ENCODE results near the gene AUTS2. TPM values are rescaled to one million over a fixed set of nuclear protein-coding genes. Genes with fewer than 3 reads are reported as not detected.
A peak's percentile ranks its signal among the peaks of the same experiment; 100 is the strongest.

The AUTS2 gene
- polyA plus RNA-seq, 3 donors, result 0.08 to 0.35 TPM; not detected in 1

DNA sequence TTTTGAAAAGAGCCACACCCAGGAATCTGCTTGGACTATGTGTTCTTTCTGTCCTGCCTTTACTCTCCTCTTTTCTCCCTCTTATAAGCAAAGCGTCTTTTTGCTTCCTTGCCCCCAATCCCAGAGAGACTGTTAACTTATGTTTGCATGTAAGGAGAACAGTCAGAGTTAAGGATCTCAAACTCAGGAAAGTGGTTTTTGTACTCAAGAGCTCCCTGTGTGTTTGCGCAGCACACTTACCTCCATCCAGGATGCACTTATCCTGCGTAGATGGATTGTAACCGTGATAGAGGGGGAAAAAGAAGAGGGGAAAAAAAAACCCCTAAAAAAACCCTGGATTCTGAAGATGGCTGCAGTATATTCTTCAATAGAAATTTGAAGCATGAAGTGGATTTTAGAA lies 228.9 kb downstream of the AUTS2 start:
- Mint-ChIP-seq H3K9me3 (peaks cover 0 to 4% (median 0%) of the 10 kb centered on the region in 7 donors), H3K36me3 (no peaks in the 10 kb centered on the region), H3K27me3 (ENCODE audit: low read depth in 3 of 3) (no peaks in the 10 kb centered on the region), H3K27ac (no peak overlapping the region), H3K4me1 (peaks cover 35% of the 10 kb centered on the region), H3K4me3 (no peak overlapping the region)
- Histone ChIP-seq H3K36me3 (replicated peaks in 1 of 2; ENCODE audit: control insufficient read depth in 1 of 2, insufficient read depth in 2 of 2, low read length in 2 of 2) (no peaks in the 10 kb centered on the region), H3K27ac (ENCODE audit: low read depth in 1 of 2, low read length in 2 of 2) (no peak overlapping the region), H3K9ac (ENCODE audit: insufficient read depth, low read length, poor library complexity, severe bottlenecking) (no peak overlapping the region), H3K4me1 (ENCODE audit: control insufficient read depth in 1 of 2, insufficient read depth in 2 of 2, low read length in 2 of 2) (peaks cover 9 to 27% of the 10 kb centered on the region in 2 donors), H3K27me3 (ENCODE audit: control insufficient read depth in 2 of 2, insufficient read depth in 2 of 2, low read length in 2 of 2) (no peaks in the 10 kb centered on the region), H4K20me1 (ENCODE audit: insufficient read depth, low read length) (no peaks in the 10 kb centered on the region), H3K9me3 (replicated peaks in 1 of 2; ENCODE audit: control insufficient read depth in 1 of 2, insufficient read depth in 1 of 2, low read length in 2 of 2) (no peaks in the 10 kb centered on the region), H3K4me3 (replicated peaks in 1 of 3; ENCODE audit: low read depth in 2 of 3, low read length in 3 of 3) (no peak overlapping the region), H2AFZ (ENCODE audit: insufficient read depth, low read depth, low read length, poor library complexity, severe bottlenecking) (no peak overlapping the region), H3K4me2 (replicated peaks; ENCODE audit: extremely low read depth, low read length, poor library complexity, severe bottlenecking) (no peak overlapping the region), H3K79me2 (ENCODE audit: insufficient read depth, low read length) (no peaks in the 10 kb centered on the region)
- TF ChIP-seq, protein P1, sequence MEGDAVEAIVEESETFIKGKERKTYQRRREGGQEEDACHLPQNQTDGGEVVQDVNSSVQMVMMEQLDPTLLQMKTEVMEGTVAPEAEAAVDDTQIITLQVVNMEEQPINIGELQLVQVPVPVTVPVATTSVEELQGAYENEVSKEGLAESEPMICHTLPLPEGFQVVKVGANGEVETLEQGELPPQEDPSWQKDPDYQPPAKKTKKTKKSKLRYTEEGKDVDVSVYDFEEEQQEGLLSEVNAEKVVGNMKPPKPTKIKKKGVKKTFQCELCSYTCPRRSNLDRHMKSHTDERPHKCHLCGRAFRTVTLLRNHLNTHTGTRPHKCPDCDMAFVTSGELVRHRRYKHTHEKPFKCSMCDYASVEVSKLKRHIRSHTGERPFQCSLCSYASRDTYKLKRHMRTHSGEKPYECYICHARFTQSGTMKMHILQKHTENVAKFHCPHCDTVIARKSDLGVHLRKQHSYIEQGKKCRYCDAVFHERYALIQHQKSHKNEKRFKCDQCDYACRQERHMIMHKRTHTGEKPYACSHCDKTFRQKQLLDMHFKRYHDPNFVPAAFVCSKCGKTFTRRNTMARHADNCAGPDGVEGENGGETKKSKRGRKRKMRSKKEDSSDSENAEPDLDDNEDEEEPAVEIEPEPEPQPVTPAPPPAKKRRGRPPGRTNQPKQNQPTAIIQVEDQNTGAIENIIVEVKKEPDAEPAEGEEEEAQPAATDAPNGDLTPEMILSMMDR (IDR thresholded peaks at IDR 0.05), result no peak
- DNase-seq, result no peak
- WGBS (ENCODE audit: insufficient coverage), result no CpG with 5 or more reads among the region's 4 CpGs
- intact Hi-C loops (cut with micrococcal nuclease), result no loop called here

- no peaks in the 10 kb centered on the region for H3K9me3 ChIP-seq (replicated peaks in 1 of 2; ENCODE audit: control insufficient read depth in 1 of 2, insufficient read depth in 1 of 2, low read length in 2 of 2)
- Mint-ChIP-seq H3K27ac (no peak overlapping the region), H3K27me3 (ENCODE audit: low read depth in 3 of 3) (no peaks in the 10 kb centered on the region), H3K4me3 (no peak overlapping the region), H3K9me3 (peaks cover 0 to 4% (median 0%) of the 10 kb centered on the region in 7 donors), H3K4me1 (peaks cover 35% of the 10 kb centered on the region), H3K36me3 (no peaks in the 10 kb centered on the region)
- 0% methylated on average over 1 of the region's 3 CpGs for WGBS (ENCODE audit: insufficient coverage)
- H3K4me2 ChIP-seq (replicated peaks; ENCODE audit: extremely low read depth, low read length, poor library complexity, severe bottlenecking), result no peak overlapping the region
- H3K27me3 ChIP-seq (ENCODE audit: control insufficient read depth in 2 of 2, insufficient read depth in 2 of 2, low read length in 2 of 2), result no peaks in the 10 kb centered on the region
- no peaks in the 10 kb centered on the region for H4K20me1 ChIP-seq (ENCODE audit: insufficient read depth, low read length)
- H3K4me1 ChIP-seq (ENCODE audit: control insufficient read depth in 1 of 2, insufficient read depth in 2 of 2, low read length in 2 of 2), result peaks cover 9 to 27% of the 10 kb centered on the region in 2 donors
- no peaks in the 10 kb centered on the region for H3K79me2 ChIP-seq (ENCODE audit: insufficient read depth, low read length)
- no peak overlapping the region for H3K4me3 ChIP-seq (replicated peaks in 1 of 3; ENCODE audit: low read depth in 2 of 3, low read length in 3 of 3)
- TF ChIP-seq, protein P1 (IDR thresholded peaks at IDR 0.05), result no peak
- H3K27ac ChIP-seq (ENCODE audit: low read depth in 1 of 2, low read length in 2 of 2), result no peak overlapping the region
- H3K9ac ChIP-seq (ENCODE audit: insufficient read depth, low read length, poor library complexity, severe bottlenecking), result no peak overlapping the region
- intact Hi-C loops (cut with micrococcal nuclease), result no loop called here
- no peaks in the 10 kb centered on the region for H3K36me3 ChIP-seq (replicated peaks in 1 of 2; ENCODE audit: control insufficient read depth in 1 of 2, insufficient read depth in 2 of 2, low read length in 2 of 2)
- DNase-seq, result peak in 1 of 3 donors; percentile 2
- peak overlapping the region; percentile 25 for H2AFZ ChIP-seq (ENCODE audit: insufficient read depth, low read depth, low read length, poor library complexity, severe bottlenecking)
These were observed 229.3 kb downstream of the AUTS2 start for GRCh38 chr7:69827558-69827957.

All from CD14-positive monocyte (primary cell).